HepG2 (cell line): ENCODE measurements around the gene ZNF26. TPM values are rescaled to one million over a fixed set of nuclear protein-coding genes. Genes with fewer than 3 reads are reported as not detected.

Experiments used
- ETV5 ChIP-seq: IDR thresholded peaks from 2 replicates; pipeline ENCODE4 v1.6.1; 2018; ENCODE audit warnings: missing biosample characterization, missing genetic modification reagents, inconsistent platforms, borderline replicate concordance
- FOXA1 ChIP-seq, 2 experiments: fragments of 450-650 bp in 1 of 2; sonication (generic) in 1 of 2; formaldehyde crosslinking in 1 of 2; IDR thresholded peaks; 2 replicates each; pipeline versions ENCODE4 v1.4.0 to v1.6.1; 2016 to 2020; ENCODE audit warnings: missing genetic modification reagents in 1 of 2
- MYNN ChIP-seq: sonication (generic); formaldehyde crosslinking; IDR thresholded peaks from 2 replicates; pipeline ENCODE4 v1.4.0; 2020; ENCODE audit warnings: mild to moderate bottlenecking, low read depth, missing genetic modification reagents
- NBN ChIP-seq: fragments of 450-650 bp; conservative IDR thresholded peaks from 2 replicates; pipeline ENCODE4 v1.6.1; 2017
- PRDM4 ChIP-seq: sonication (generic); formaldehyde crosslinking; IDR thresholded peaks from 2 replicates; pipeline ENCODE4 v1.9.0; 2021; ENCODE audit warnings: missing genetic modification reagents, borderline replicate concordance
- SAFB2 ChIP-seq: sonication (generic); formaldehyde crosslinking; IDR thresholded peaks from 2 replicates; pipeline ENCODE4 v1.5.1; 2020; ENCODE audit warnings: missing genetic modification reagents, low read depth, mild to moderate bottlenecking, borderline replicate concordance
- SRSF9 ChIP-seq: fragments of 200-400 bp; formaldehyde crosslinking; IDR thresholded peaks from 2 replicates; pipeline ENCODE4 v1.6.1; 2018; ENCODE audit warnings: borderline replicate concordance, mild to moderate bottlenecking, low read depth, low read length; ENCODE audit not compliant: insufficient read depth, poor library complexity, severe bottlenecking
- ZNF761 ChIP-seq: sonication (generic); formaldehyde crosslinking; conservative IDR thresholded peaks from 2 replicates; pipeline ENCODE4 v1.4.0; 2020; ENCODE audit warnings: mild to moderate bottlenecking, missing genetic modification reagents
- polyA plus RNA-seq, 8 experiments: library from polyadenylated mRNA; depleted of rRNA in 3 of 8; stranded (reverse) in 7 of 8; unstranded in 1 of 8; fragments of >200 nt; fragmentation: Illumina TruSeq in 4 of 8; extraction: Trizol in 4 of 8; gene quantifications; 2 replicates each; pipeline versions ENCODE4 v1.2.1 to v1.2.3, GENCODE V29; 2011 to 2016; ENCODE audit warnings: low read depth in 4 of 8, missing spikeins in 1 of 8, mixed read lengths in 1 of 8; ENCODE audit not compliant: insufficient read depth in 1 of 8
- total RNA-seq, 5 experiments: library from RNA; depleted of rRNA; stranded (reverse); fragments of >200 nt; fragmentation: Illumina TruSeq; extraction: Trizol; gene quantifications; 2 replicates each; pipeline ENCODE4 v1.2.3, GENCODE V29; 2016; ENCODE audit warnings: low read depth in 1 of 5
- TF ChIP-seq, protein P1 (sequence below): sonication (generic); formaldehyde crosslinking; IDR thresholded peaks from 2 replicates; pipeline ENCODE4 v1.4.0; 2020; ENCODE audit warnings: mild to moderate bottlenecking, missing genetic modification reagents
- TF ChIP-seq, protein P2 (sequence below): sonication (generic); formaldehyde crosslinking; IDR thresholded peaks from 2 replicates; pipeline ENCODE4 v1.9.0; 2021; ENCODE audit warnings: mild to moderate bottlenecking, missing genetic modification reagents
- TF ChIP-seq, protein P3 (sequence below): sonication (generic); formaldehyde crosslinking; IDR thresholded peaks from 2 replicates; pipeline ENCODE4 v1.5.0; 2020; ENCODE audit warnings: missing genetic modification reagents

ZNF26 gene
- total and polyA plus RNA-seq, 2 of the 13 experiments (the other 11 are each of a cell fraction or from before 2014, with no cell fraction given), result 3.8 to 6.5 TPM

GRCh38 chr12:132986001-132986884 is at the start of gene ZNF26 (continued):
- TF ChIP-seq, protein P1, sequence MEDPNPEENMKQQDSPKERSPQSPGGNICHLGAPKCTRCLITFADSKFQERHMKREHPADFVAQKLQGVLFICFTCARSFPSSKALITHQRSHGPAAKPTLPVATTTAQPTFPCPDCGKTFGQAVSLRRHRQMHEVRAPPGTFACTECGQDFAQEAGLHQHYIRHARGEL (CRISPR knock-in tag), result peak; percentile 70; the same call in 1 of the 2 replicates
- TF ChIP-seq, protein P2, sequence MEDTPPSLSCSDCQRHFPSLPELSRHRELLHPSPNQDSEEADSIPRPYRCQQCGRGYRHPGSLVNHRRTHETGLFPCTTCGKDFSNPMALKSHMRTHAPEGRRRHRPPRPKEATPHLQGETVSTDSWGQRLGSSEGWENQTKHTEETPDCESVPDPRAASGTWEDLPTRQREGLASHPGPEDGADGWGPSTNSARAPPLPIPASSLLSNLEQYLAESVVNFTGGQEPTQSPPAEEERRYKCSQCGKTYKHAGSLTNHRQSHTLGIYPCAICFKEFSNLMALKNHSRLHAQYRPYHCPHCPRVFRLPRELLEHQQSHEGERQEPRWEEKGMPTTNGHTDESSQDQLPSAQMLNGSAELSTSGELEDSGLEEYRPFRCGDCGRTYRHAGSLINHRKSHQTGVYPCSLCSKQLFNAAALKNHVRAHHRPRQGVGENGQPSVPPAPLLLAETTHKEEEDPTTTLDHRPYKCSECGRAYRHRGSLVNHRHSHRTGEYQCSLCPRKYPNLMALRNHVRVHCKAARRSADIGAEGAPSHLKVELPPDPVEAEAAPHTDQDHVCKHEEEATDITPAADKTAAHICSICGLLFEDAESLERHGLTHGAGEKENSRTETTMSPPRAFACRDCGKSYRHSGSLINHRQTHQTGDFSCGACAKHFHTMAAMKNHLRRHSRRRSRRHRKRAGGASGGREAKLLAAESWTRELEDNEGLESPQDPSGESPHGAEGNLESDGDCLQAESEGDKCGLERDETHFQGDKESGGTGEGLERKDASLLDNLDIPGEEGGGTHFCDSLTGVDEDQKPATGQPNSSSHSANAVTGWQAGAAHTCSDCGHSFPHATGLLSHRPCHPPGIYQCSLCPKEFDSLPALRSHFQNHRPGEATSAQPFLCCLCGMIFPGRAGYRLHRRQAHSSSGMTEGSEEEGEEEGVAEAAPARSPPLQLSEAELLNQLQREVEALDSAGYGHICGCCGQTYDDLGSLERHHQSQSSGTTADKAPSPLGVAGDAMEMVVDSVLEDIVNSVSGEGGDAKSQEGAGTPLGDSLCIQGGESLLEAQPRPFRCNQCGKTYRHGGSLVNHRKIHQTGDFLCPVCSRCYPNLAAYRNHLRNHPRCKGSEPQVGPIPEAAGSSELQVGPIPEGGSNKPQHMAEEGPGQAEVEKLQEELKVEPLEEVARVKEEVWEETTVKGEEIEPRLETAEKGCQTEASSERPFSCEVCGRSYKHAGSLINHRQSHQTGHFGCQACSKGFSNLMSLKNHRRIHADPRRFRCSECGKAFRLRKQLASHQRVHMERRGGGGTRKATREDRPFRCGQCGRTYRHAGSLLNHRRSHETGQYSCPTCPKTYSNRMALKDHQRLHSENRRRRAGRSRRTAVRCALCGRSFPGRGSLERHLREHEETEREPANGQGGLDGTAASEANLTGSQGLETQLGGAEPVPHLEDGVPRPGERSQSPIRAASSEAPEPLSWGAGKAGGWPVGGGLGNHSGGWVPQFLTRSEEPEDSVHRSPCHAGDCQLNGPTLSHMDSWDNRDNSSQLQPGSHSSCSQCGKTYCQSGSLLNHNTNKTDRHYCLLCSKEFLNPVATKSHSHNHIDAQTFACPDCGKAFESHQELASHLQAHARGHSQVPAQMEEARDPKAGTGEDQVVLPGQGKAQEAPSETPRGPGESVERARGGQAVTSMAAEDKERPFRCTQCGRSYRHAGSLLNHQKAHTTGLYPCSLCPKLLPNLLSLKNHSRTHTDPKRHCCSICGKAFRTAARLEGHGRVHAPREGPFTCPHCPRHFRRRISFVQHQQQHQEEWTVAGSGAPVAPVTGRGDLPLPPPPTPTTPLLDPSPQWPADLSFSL (CRISPR knock-in tag), result no peak
- TF ChIP-seq FOXA1 (IDR thresholded peaks at IDR 0.05) (no peak), FOXA1 (CRISPR knock-in tag; IDR thresholded peaks at IDR 0.05) (peak; percentile 52), SAFB2 (CRISPR knock-in tag) (no peak; the same call in 1 of the 2 replicates), ETV5 (CRISPR knock-in tag) (peak; percentile 89; the same call in 1 of the 2 replicates), ZNF761 (CRISPR knock-in tag) (peak; percentile 76; the same call in 1 of the 2 replicates), SRSF9 (no peak), PRDM4 (CRISPR knock-in tag) (no peak), MYNN (CRISPR knock-in tag) (no peak), NBN (no peak)
- TF ChIP-seq, protein P3, sequence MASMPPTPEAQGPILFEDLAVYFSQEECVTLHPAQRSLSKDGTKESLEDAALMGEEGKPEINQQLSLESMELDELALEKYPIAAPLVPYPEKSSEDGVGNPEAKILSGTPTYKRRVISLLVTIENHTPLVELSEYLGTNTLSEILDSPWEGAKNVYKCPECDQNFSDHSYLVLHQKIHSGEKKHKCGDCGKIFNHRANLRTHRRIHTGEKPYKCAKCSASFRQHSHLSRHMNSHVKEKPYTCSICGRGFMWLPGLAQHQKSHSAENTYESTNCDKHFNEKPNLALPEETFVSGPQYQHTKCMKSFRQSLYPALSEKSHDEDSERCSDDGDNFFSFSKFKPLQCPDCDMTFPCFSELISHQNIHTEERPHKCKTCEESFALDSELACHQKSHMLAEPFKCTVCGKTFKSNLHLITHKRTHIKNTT (CRISPR knock-in tag), result no peak
